HG03039 (cell line): Measurements from ENCODE around the gene ZNF575.
A peak's percentile ranks its signal among the peaks of the same experiment; 100 is the strongest.

Experiments used
- ATAC-seq: cut with Tn5 transposase; IDR thresholded peaks from one replicate; pipeline ENCODE4 v1.9.1; 2021; ENCODE audit warnings: mild to moderate bottlenecking, moderate library complexity; ENCODE audit not compliant: unreplicated experiment

Gene ZNF575

DNA sequence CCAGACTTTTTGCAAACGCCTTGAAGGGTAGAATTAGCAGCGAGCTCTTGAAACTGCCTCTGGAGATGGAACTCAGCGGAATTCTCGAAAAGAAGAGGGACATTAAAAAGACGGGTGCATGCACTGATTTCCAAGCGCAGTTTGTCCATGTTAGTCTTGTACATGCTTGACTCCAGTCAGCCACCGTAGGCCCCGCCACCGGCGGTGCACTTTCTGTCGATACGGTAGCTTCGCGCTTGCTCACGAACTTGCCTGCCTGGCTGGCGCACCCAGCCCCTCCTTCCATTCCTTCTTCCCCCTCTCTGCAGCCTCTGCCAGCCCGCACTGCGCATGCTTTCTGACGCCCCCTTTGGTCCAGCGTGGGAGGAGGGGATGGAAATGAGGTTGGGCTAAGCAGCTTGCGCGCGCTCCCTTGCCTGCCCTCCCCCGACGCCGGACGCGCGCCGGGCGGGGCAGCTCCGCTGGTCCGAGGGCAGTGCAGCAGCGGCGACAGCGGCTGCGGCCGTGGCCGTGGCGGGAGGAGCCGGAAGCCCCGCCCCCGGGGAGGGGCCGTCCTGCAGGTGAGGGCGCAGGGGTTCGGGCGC lies at the start of gene ZNF575:
TSS of gene ZNF575 (plus strand) at position 227 of the 584 bp plus-strand sequence. CDS start 1,235 bp downstream, outside the sequence.
- peak; percentile 56 for ATAC-seq

- no peak for ATAC-seq
These were observed 49.7 kb upstream of the ZNF575 start for GRCh38 chr19:43483281-43483680.

DNA sequence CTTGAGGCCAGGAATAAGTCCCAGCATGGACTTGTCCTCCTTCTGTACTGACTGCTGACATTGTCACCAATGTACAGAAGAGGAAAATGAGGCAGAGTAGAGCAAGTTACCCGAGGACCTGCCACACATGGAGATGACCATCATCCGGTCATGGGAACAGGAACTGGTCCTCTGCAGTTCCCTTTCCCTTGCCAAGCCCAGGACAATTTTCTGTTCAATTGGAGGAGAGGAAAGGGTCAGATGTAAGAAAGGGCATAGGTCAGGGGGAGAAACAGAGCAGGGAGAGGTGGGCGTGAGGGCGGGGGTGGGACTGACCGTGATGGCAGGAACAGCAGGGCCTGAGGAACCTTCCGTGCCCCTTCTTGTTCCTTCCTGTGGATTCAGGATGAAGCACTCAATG lies 47.0 kb upstream of the ZNF575 start:
- ATAC-seq: no peak

DNA sequence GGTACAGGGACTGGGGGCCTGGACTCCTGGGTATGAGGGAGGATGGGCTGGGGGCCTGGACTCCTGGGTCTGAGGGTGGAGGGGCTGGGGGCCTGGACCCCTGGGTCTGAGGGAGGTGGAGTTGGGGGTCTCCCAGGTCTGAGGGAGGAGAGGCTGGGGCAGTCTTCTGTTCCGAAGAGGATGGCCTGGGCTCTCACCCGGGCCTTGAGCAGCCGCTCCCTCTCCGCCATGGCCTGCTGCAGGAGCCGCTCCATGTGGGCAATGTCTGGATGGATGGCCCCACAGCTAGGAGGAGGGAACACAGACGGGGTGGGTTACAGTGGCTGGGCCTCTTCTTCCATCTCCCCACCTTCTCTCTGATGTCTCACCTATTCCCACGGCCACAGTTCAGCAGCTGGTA lies 46.6 kb upstream of the ZNF575 start:
- ATAC-seq: no peak

GRCh38 chr19:43488179-43488578 lies 44.8 kb upstream of the ZNF575 start:
- no peak for ATAC-seq

GRCh38 chr19:43489310-43489709 lies 43.7 kb upstream of the ZNF575 start:
- no peak for ATAC-seq

DNA sequence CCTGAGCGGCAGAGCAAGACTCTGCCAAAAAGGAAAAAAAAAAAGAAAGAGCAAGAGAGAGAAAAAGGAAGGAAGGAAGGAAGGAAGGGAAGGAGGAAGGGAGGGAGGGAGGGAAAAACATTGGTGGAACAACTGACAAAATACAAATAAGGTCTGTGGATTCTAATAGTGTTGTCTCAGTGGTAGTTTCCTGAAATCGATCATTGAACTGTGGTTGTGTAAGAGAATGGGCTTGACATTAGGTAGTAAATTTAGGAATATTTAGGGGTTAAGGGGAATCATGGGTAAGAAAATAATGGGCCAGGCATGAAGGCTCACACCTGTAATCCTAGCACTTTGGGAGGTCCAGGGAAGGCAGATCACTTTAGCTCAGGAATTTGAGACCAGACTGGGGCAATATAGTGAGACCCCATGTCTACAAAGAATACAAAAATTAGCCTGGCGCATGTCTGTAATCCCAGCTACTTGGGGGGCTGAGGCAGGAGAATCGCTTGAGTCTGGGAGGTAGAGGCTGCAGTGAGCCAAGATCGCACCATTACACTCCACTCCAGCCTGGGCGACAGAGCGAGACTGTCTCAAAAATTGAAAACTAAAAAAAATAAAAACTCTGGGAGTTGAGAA lies 42.9 kb upstream of the ZNF575 start:
- no peak for ATAC-seq

DNA sequence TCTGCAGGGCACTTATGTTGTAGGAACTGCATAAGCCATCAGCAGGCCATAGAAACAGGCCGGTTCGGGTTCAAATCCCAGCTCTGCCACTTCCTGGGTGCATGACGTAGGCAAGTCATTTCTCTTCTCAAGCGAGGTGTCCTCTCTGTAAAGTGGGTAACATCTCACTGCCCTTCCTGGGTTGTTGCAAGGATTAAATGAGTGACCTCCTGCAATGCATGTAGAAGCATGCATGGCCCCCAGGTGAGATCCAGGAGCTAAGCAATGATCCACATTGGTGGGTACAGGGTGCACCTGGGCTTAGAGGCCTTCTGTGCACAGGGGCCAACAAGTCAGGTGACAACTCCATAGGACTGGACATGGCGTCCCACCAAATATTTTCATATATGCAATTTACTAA lies 42.2 kb upstream of the ZNF575 start:
- no peak for ATAC-seq

- no peak for ATAC-seq
These were observed 37.9 kb upstream of the ZNF575 start for GRCh38 chr19:43495082-43495481.

- no peak for ATAC-seq
These were observed 36.0 kb upstream of the ZNF575 start for GRCh38 chr19:43496960-43497359.

DNA sequence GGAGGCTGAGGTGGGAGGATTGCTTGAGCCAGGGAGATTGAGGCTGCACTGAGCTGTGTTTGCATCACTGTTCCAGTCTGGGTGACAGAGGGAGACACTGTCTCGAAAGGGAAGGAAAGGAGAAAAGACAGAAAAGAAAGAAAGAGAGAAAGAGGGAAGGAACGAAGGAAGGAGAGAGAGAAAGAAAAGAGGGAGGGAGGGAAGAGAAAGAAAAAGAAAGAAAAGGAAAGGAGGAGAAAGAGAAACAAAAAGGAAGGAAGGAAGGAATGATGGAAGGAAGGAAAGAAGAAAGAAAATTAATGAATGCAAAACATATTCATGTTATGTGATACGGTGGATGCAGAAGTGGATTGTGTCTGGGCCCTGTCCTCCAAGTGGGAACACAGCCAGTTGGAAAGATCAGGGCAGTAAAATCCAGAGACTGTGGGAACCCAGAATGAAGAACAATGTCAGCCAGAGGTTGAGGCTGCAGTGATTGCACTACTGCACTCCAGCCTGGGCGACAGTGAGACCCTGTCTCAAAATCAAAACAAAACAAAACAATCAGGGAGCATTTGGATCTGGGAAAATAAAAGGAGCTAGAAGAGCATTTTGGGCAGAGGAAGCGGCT lies 34.6 kb upstream of the ZNF575 start:
- no peak for ATAC-seq

DNA sequence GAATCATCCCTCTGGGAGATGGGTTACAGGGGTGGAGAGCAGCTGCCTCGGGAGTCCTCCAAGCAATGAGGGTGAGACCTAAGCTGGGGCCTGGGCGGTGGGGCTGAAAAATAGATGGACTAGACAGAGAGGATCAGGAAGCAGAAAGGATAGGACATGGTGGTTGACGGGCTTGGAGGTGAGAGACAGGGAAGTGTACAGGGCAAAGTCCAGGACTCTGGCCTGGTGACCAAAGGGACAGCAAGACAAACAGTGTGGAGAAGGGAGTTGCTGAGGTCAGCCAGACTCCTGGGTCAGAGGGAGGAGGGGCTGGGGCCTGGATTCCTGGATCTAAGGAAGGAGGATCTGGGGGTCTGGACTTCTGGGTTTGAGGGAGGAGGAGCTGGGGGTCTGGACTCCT lies 33.9 kb upstream of the ZNF575 start:
- no peak for ATAC-seq

DNA sequence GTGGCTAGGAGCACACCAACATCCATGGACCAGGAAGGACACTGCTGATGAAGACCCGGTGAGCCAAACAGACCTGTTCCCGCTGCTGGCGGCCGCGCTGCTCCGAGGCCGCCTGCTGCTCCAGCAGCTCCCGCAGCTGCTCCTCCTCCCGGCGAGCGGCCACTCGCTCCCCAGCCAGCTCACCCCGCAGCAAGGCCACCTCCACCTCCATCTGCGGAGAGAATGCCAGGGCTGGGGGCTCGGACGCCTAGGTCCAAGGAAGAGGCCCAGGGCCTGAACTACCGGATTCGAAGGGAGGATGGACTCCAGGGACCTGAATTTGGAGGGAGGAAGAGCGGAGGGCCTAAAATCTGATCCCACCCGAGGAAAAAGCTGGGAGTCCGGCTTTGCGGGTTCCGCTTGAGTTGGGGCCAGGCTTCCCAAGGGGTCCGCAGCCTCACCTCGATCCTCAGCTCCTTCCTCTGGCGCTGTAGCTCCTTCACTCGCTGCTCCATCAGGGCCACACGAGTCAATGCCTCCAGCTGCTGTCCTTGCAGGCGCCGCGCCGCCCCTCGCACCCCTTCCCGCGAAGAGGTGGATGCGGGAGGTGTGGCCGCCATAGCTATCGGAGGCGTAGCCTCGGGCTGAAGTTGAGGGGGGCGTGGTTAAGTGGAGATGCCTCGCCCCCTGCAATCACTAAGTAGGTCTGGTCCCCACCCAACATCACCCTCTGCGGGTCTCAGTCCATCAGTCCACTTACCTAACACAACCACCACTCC lies 31.1 kb upstream of the ZNF575 start:
- no peak for ATAC-seq

GRCh38 chr19:43502419-43502976 lies 30.5 kb upstream of the ZNF575 start:
- ATAC-seq: no peak

DNA sequence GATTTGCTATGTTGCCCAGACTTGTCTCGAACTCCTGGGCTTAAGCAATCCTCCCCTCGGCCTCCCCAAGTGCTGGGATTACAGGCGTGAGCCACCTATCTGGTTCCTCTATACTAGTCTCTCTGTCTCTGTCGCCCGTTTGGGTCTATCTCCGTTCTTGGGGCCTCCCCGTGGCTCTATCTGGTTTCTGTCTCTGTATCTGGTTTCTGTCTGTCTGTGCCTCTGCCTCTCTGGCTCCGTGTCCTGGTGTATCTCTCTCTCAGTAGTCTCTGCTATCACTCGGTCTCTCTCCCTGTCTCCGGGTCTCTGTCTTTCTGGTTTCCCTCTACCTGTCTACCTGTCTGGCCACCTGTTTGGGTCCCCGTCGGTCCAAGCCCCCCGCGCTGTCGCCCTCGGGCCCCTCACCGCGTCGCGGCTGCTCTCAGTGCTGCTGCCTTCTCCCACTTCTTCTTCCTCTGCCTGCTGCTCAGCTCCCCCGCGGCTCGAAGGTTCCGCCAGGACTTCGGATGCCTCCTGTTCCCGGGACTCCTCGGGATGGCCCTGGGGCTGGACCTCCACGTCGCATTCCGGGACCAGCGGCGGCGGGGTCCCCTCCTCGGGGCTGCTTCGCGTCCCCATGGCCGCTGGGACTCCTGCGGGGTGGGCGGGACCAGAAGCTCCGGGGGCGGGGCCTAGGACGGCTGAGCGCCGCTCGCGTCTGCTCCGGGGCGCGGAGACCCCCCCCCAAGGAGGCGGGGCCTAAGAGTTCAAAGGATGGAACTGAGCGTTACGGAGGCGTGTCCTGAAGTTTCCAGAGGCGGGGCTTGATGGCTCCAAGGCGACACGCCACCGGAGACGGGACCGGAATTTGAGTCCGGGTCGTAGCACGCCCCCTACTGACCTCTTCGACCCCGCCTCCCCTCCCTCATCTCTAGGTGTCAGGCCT lies 29.2 kb upstream of the ZNF575 start:
- ATAC-seq: peak; percentile 82

GRCh38 chr19:43504426-43505185 lies 28.4 kb upstream of the ZNF575 start, which contains the start of gene PHLDB3:
Gene PHLDB3 (minus strand): TSS chr19:43504746. CDS start chr19:43504118, 628 bp downstream.
- peak; percentile 9 for ATAC-seq

DNA sequence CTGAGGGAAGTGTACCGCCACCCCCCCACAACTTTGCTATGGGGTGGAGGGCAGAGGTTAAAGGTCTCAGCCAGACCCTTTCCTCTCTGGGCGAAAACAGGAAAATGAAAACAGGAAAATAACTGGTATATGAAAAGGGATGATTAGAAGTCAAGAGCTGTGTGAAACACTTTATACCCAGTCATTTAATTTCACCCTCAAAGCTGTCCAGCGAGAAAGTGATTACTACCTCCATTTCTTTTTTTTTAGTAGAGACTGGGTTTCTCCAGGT lies 27.9 kb upstream of the ZNF575 start:
- no peak for ATAC-seq

DNA sequence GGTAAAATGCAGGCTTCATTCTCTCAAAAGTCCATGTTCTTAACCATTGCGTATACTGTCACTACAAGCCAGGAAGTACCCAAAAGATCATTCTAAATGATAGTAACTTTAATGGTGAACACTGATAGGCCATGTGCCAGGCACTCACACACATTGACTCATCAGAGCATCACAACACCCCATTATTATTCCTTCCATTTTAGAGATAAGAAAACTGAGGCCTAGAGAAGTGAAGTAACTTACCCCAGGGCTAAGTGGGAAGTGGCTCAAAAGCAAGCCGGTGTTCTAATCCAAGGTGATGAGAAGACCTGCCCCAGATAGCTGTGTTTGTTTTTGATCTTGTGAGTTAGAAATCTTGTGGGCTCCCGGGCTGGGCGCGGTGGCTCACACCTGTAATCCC lies 27.0 kb upstream of the ZNF575 start:
- no peak for ATAC-seq

- no peak for ATAC-seq
These were observed 26.4 kb upstream of the ZNF575 start for GRCh38 chr19:43506629-43507028.

GRCh38 chr19:43507880-43508279 lies 25.1 kb upstream of the ZNF575 start:
- no peak for ATAC-seq
